ENCODE measurements around the gene KRT74.

DNA sequence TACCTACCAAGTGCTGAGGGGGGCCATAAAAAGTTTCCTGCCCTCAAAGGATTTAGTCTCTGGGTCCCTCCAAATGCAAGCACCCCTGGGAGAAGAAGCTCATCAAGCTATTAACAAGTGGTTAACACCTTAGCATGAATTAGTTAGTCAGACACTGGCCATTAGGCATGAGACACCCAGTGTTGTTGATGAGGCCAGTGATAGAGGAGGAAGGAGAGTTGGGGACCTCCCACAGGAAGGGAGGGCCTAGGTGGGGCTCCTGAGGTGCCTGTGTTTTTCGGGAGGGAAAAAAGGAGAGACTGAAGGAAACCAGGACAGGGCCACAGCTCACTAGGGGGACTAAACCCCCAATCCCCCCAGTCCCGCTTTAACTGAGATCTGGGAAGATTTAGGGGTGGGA, 16.2 kb downstream of the KRT74 start:
- TF ChIP-seq, protein P1, sequence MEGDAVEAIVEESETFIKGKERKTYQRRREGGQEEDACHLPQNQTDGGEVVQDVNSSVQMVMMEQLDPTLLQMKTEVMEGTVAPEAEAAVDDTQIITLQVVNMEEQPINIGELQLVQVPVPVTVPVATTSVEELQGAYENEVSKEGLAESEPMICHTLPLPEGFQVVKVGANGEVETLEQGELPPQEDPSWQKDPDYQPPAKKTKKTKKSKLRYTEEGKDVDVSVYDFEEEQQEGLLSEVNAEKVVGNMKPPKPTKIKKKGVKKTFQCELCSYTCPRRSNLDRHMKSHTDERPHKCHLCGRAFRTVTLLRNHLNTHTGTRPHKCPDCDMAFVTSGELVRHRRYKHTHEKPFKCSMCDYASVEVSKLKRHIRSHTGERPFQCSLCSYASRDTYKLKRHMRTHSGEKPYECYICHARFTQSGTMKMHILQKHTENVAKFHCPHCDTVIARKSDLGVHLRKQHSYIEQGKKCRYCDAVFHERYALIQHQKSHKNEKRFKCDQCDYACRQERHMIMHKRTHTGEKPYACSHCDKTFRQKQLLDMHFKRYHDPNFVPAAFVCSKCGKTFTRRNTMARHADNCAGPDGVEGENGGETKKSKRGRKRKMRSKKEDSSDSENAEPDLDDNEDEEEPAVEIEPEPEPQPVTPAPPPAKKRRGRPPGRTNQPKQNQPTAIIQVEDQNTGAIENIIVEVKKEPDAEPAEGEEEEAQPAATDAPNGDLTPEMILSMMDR (IDR thresholded peaks at IDR 0.05 in 8 of 11, conservative IDR thresholded peaks at IDR 0.05 in 3 of 11), result no peak
- TF ChIP-seq POLR2AphosphoS5 (IDR thresholded peaks at IDR 0.05), result no peak
- no peak for TF ChIP-seq POLR2A (IDR thresholded peaks at IDR 0.05)
